Common myeloid progenitor, CD34-positive (primary cell): Measurements from ENCODE around the gene SLC1A2.

Source experiments
- CTCF ChIA-PET: fragments of 350-600 bp; sonication (Branson Sonifier 250); formaldehyde crosslinking; loops from one replicate; lab custom pipeline; 2021; ENCODE audit warnings: antibody characterized with exemption; lab: Charles Lee
- POLR2A ChIA-PET: fragments of 350-600 bp; sonication (Branson Sonifier 250); formaldehyde crosslinking; loops from one replicate; lab custom pipeline; 2021; ENCODE audit warnings: antibody characterized with exemption; lab: Charles Lee
- DNase-seq, 3 donors: peaks; one replicate each; pipeline versions ENCODE4 v3.0.0 to v3.0.0-alpha.2; 2013
- H3K27ac ChIP-seq, 2 experiments: 1 replicate in 1 of 2; 2 replicates in 1 of 2; pipeline ENCODE4 v1.7.0; 2013; ENCODE audit warnings: inconsistent platforms in 2 of 2, low read length in 2 of 2, mild to moderate bottlenecking in 2 of 2, low read depth in 1 of 2, moderate library complexity in 1 of 2; ENCODE audit not compliant: severe bottlenecking in 2 of 2, insufficient read depth in 1 of 2, poor library complexity in 1 of 2
- H3K27me3 ChIP-seq, 5 experiments: replicated peaks in 2 of 5; 1 replicate in 3 of 5; 2 replicates in 2 of 5; pipeline versions ENCODE4 v1.6.1 to v1.7.0; 2013; ENCODE audit warnings: low read length in 4 of 5, mild to moderate bottlenecking in 2 of 5, moderate library complexity in 2 of 5, inconsistent platforms in 1 of 5; ENCODE audit not compliant: insufficient read depth in 5 of 5, control insufficient read depth in 4 of 5
- H3K36me3 ChIP-seq, 4 experiments: 1 replicate in 2 of 4; 2 replicates in 2 of 4; pipeline versions ENCODE4 v1.6.1 to v1.7.0; 2013; ENCODE audit warnings: low read length in 3 of 4, control low read depth in 1 of 4, mild to moderate bottlenecking in 1 of 4; ENCODE audit not compliant: control insufficient read depth in 4 of 4, insufficient read depth in 4 of 4
- H3K4me1 ChIP-seq, 4 experiments: 1 replicate in 3 of 4; 2 replicates in 1 of 4; pipeline versions ENCODE4 v1.6.1 to v1.7.1; 2013; ENCODE audit warnings: low read length in 3 of 4, mild to moderate bottlenecking in 3 of 4, control low read depth in 1 of 4, inconsistent platforms in 1 of 4, moderate library complexity in 1 of 4; ENCODE audit not compliant: control insufficient read depth in 4 of 4, insufficient read depth in 4 of 4; ENCODE audit errors: control extremely low read depth in 1 of 4
- H3K4me3 ChIP-seq, 7 experiments: 1 replicate in 4 of 7; 2 replicates in 3 of 7; pipeline versions ENCODE4 v1.5.1 to v1.7.0; 2013; ENCODE audit warnings: mild to moderate bottlenecking in 7 of 7, low read length in 6 of 7, moderate library complexity in 6 of 7, inconsistent platforms in 2 of 7, low read depth in 2 of 7, control low read depth in 1 of 7; ENCODE audit not compliant: insufficient read depth in 4 of 7, control insufficient read depth in 1 of 7; ENCODE audit errors: extremely low read depth in 1 of 7
- H3K9me3 ChIP-seq, 5 experiments: 1 replicate in 4 of 5; 2 replicates in 1 of 5; pipeline versions ENCODE4 v1.6.1 to v1.7.1; 2013; ENCODE audit warnings: low read length in 4 of 5, mild to moderate bottlenecking in 2 of 5, inconsistent platforms in 1 of 5, low read depth in 1 of 5, moderate library complexity in 1 of 5; ENCODE audit not compliant: control insufficient read depth in 4 of 5, insufficient read depth in 2 of 5; ENCODE audit errors: control extremely low read depth in 1 of 5
- WGBS: methylation state at CpG from one replicate; pipeline ENCODE4 v1.1.5; 2013; ENCODE audit not compliant: insufficient coverage; 5-methylcytosine and 5-hydroxymethylcytosine counted together

SLC1A2 gene

DNA sequence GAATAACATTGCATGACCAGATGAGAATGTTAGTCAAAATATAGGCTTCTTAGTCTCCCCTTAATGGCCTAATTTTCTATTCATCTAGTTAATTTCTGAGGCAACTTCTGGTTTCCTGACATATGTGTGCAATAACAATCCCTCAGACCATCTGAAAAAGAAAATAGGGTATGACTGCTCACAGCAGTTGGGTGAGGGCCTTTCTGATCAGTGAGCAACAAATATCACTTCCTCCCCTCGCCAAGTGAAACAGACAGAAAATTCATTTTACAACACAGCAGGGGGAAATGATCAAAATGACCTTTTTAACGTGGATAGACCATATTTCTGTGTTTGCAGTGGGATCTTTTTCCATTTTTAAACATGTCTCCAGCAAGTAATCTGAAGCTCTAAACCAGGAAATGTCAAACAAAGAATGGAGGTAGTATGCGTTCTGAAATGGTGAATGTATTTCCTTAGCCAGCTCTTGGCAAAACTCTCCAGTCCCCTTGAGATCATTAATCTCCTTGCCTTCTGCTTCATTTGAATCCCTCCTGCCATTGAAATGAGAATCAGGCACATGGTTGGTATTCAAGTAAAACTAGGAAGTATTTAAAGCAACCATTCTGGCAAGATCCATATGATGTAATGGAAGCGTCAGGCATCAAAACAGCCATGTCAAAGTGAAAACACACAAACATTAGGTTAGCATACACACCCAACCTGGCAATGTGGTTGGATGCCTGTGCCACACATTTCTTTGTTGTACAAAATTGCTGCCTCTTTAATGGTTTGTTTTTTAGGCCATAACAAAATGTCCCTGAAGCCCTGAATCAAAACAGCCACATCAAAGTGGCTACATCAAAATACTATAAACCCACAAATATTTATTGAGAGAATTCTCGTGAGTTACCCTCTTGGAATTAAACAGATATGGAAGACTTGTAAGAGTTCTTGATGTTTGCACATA lies 100.1 kb downstream of the SLC1A2 start:
- WGBS, result 83% methylated on average over 2 of the region's 5 CpGs
- no peaks in the 10 kb centered on the region for H3K9me3 ChIP-seq
- CTCF ChIA-PET, result interaction anchor here (0.9 to 3.8 kb wide), 7 partner anchors 10 to 45 kb away, joined by 3 to 13 read pairs (median 6); no protein-coding TSS in a partner anchor
- POLR2A ChIA-PET, result interaction anchor here (0.6 kb wide), 1 partner anchor 140 kb away, joined by 4 read pairs; no protein-coding TSS in a partner anchor
- H3K4me1 ChIP-seq, result peaks cover 0 to 6% (median 2%) of the 10 kb centered on the region in 4 experiments
- no peak overlapping the region for H3K4me3 ChIP-seq
- no peak overlapping the region for H3K27ac ChIP-seq
- H3K36me3 ChIP-seq, result no peaks in the 10 kb centered on the region
- peak in 1 of 3 donors; percentile 7 for DNase-seq
- H3K27me3 ChIP-seq, result no peaks in the 10 kb centered on the region

DNA sequence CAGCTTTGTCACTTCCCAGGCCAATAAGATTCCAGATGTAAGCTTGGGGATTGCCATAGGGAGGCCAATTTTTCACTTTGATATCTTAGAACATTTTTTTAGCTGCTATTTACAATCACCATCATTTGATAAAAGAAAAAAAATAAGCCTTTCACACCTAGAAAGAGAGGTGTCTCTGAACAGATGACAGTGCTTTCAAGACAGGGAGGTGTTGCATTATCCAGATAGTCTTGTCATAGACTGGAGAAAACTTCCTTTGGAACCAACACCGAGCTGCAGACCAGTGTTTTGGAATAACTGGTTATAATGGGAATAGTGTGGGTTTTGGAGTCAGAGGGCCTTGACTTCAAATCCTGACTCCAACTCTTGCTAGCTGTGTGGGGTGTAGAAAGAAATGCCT lies 101.0 kb downstream of the SLC1A2 start:
- Histone ChIP-seq H3K4me3 (no peak overlapping the region), H3K9me3 (no peaks in the 10 kb centered on the region), H3K27me3 (no peaks in the 10 kb centered on the region), H3K36me3 (no peaks in the 10 kb centered on the region), H3K4me1 (peaks cover 3 to 8% (median 7%) of the 10 kb centered on the region in 4 experiments), H3K27ac (no peak overlapping the region)
- no CpG with 5 or more reads among the region's 1 CpG for WGBS
- POLR2A ChIA-PET, result no interaction called here
- no peak for DNase-seq
- CTCF ChIA-PET, result interaction anchor here (1.1 to 3.8 kb wide), 8 partner anchors 9 to 392 kb away, joined by 3 to 13 read pairs (median 5); no protein-coding TSS in a partner anchor

DNA sequence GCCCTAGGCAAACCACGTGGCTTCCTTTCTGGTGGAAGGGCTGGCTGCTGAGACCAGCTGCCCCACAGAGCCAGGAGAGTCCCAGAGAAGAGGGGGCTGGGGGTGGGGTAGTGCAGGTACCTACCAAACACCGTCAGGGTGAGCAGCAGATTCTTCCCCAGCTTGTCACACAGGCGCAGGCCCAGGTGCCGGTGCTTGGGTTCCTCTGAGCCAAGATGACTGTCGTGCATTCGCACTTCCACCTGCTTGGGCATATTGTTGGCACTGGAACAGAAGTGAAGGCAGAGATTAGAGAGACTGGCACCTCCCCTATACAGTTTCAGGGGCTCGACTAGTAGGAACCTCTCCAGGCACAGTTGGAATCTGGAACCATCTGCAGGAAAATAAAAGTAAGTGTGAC lies 102.1 kb downstream of the SLC1A2 start:
- 90% methylated on average over 6 of the region's 7 CpGs for WGBS
- Histone ChIP-seq H3K36me3 (no peaks in the 10 kb centered on the region), H3K27ac (no peak overlapping the region), H3K4me3 (no peak overlapping the region), H3K27me3 (no peaks in the 10 kb centered on the region), H3K9me3 (no peaks in the 10 kb centered on the region), H3K4me1 (peaks cover 3 to 11% (median 9%) of the 10 kb centered on the region in 4 experiments)
- no peak for DNase-seq
- ChIA-PET POLR2A (no interaction called here), CTCF (interaction anchor here (0.9 to 3.8 kb wide), 8 partner anchors 8 to 391 kb away, joined by 3 to 13 read pairs (median 5); no protein-coding TSS in a partner anchor)

DNA sequence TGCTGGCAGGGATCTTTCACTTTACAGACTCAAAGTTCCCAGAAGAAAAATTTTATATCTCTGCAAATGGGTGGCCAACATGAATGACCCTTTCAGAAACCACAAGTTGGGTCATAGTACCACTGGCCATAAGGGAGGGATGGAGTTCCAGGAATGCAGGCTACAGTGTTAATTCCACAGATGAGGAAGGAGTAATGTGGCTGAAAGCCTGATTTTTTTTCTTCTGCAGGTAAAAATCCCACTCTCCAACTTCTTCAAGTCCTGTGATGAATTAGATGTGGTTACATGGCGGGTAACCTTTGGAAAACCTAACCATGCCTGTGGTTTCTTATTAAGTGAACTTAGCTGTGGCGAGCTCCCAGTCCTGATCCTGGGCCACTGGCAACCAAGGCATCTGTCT lies 103.2 kb downstream of the SLC1A2 start:
- DNase-seq, result no peak
- WGBS, result 100% methylated on average over 1 of the region's 2 CpGs
- ChIA-PET POLR2A (no interaction called here), CTCF (interaction anchor here (0.9 to 2.2 kb wide), 3 partner anchors 10 to 123 kb away, joined by 3 to 10 read pairs (median 4); no protein-coding TSS in a partner anchor)
- H3K36me3 ChIP-seq, result no peaks in the 10 kb centered on the region
- H3K4me3 ChIP-seq, result no peak overlapping the region
- no peak overlapping the region for H3K27ac ChIP-seq
- no peaks in the 10 kb centered on the region for H3K9me3 ChIP-seq
- H3K4me1 ChIP-seq, result peaks cover 3 to 11% (median 9%) of the 10 kb centered on the region in 4 experiments
- H3K27me3 ChIP-seq, result no peaks in the 10 kb centered on the region

DNA sequence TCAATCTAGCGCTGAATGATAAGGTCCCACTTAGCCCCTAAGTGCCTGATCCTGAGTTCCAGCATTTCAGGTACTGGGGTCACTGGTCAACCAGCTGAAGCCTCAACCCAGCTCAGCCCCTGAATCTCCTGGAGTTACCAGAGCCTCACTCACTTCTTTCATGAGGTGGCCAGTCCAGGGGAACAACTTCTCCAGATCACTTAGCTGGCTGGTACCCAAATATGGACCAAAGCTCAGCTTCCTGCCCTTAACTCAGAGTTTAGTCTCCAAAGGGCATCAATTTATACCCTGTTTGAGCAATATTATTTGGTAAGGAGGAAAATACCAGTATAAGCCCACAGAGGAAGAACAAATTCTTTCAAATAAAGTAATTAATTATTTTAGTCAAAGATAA lies 105.6 kb downstream of the SLC1A2 start:
- Histone ChIP-seq H3K27ac (no peak overlapping the region), H3K4me1 (peaks cover 3 to 8% (median 8%) of the 10 kb centered on the region in 4 experiments), H3K36me3 (no peaks in the 10 kb centered on the region), H3K27me3 (no peaks in the 10 kb centered on the region), H3K9me3 (no peaks in the 10 kb centered on the region), H3K4me3 (no peak overlapping the region)
- POLR2A ChIA-PET, result no interaction called here
- 83% methylated on average over 1 of the region's 1 CpG for WGBS
- CTCF ChIA-PET, result no interaction called here
- DNase-seq, result no peak

DNA sequence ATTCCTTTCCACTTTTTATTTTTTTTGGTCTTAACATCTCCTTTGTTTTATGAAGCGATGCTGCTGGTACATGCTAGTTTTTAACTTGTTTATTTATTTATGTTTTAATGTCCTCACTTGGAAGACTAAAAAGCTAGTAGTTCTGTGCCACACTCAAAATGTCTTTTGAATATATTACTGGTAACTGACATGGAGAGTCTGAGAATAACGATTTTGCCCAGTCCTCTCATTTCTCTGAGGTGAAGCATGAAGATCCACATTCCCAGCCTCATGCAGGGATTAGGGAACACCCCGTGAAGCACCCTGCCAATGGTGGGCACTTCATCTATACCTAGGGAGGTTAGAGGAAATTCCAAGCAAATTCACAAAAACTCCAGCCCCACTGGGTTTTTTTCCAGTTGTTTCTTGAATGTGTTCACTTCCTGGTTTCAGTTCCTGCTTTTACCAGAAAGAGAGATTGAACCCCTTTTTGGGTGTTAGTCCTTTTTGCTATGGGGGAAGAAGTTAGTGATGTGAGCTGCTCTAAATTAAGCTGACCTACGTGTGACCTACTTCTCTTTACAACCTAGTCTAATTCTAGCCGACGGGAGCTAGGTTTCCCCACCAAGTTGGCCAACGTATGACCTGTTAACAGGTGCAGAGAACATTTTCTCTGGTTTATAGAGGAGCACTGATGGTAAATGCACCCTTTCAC lies 106.1 kb downstream of the SLC1A2 start:
- Histone ChIP-seq H3K9me3 (no peaks in the 10 kb centered on the region), H3K4me3 (no peak overlapping the region), H3K36me3 (no peaks in the 10 kb centered on the region), H3K27me3 (no peaks in the 10 kb centered on the region), H3K27ac (no peak overlapping the region), H3K4me1 (peaks cover 3 to 8% (median 7%) of the 10 kb centered on the region in 4 experiments)
- ChIA-PET POLR2A (no interaction called here), CTCF (interaction anchor here (1.2 kb wide), 1 partner anchor 25 kb away, joined by 3 read pairs; no protein-coding TSS in a partner anchor)
- WGBS, result 76% methylated on average over 4 of the region's 7 CpGs
- DNase-seq, result peak in 1 of 3 donors; percentile 25
